NCI-H146 treated with DMSO at 0.1 percent for 48 hours (cell line): Measurements from ENCODE around the gene FAM20C.

ENCODE experiments used
- DNase-seq: peaks from one replicate; lab custom pipeline; 2025; ENCODE audit not compliant: unreplicated experiment; lab: John Stamatoyannopoulos, UW

The FAM20C gene

GRCh38 chr7:300546-301290, 108.3 kb downstream of the FAM20C start:
- DNase-seq = no peak

GRCh38 chr7:301291-302053, 109.1 kb downstream of the FAM20C start:
- DNase-seq = no peak

GRCh38 chr7:302054-302992, 110.0 kb downstream of the FAM20C start:
- no peak for DNase-seq

GRCh38 chr7:303425-303824, 111.1 kb downstream of the FAM20C start:
- DNase-seq = no peak

GRCh38 chr7:303884-304573, 111.7 kb downstream of the FAM20C start:
- no peak for DNase-seq

GRCh38 chr7:304574-305409, 112.4 kb downstream of the FAM20C start:
- DNase-seq = no peak

GRCh38 chr7:305410-306151, 113.2 kb downstream of the FAM20C start:
- no peak for DNase-seq

GRCh38 chr7:307970-308369, 115.6 kb downstream of the FAM20C start:
- no peak for DNase-seq

- no peak for DNase-seq
Observed at GRCh38 chr7:309586-310228, 117.3 kb downstream of the FAM20C start.
